Sigmoid colon (tissue), 7 donors: Measurements from ENCODE around the gene ZCCHC17. TPM values are rescaled to one million over a fixed set of nuclear protein-coding genes. Genes with fewer than 3 reads are reported as not detected.

Experiments used
- DNase-seq: peaks from one replicate; pipeline ENCODE4 v3.0.0-alpha.2; 2019
- H3K27ac ChIP-seq, 4 donors: fragments of 200-600 bp; sonication (generic); one replicate each; pipeline ENCODE4 v1.5.1; 2016 to 2019; ENCODE audit warnings: mild to moderate bottlenecking in 1 of 4
- H3K27me3 ChIP-seq, 3 donors: fragments of 200-600 bp; sonication (generic); one replicate each; pipeline ENCODE4 v1.5.1; 2019; ENCODE audit warnings: mild to moderate bottlenecking in 1 of 3
- H3K36me3 ChIP-seq, 4 donors: fragments of 200-600 bp; sonication (generic); one replicate each; pipeline ENCODE4 v1.5.1; 2016 to 2019
- H3K4me1 ChIP-seq, 4 donors: fragments of 200-600 bp; sonication (generic); one replicate each; pipeline ENCODE4 v1.5.1; 2017 to 2019
- H3K4me3 ChIP-seq, 4 donors: fragments of 200-600 bp; sonication (generic); one replicate each; pipeline ENCODE4 v1.5.1; 2017 to 2019; ENCODE audit warnings: mild to moderate bottlenecking in 2 of 4, moderate library complexity in 1 of 4
- H3K9me3 ChIP-seq, 4 donors: fragments of 200-600 bp in 3 of 4; sonication (generic) in 3 of 4; one replicate each; pipeline versions ENCODE4 v1.5.1 to v1.6.1; 2013 to 2019
- EP300 ChIP-seq, 4 donors: sonication (generic); formaldehyde crosslinking; IDR thresholded peaks; one replicate each; pipeline ENCODE4 v1.6.1; 2017; ENCODE audit warnings: antibody characterized with exemption in 4 of 4
- POLR2A ChIP-seq, 2 donors: fragments of 450-650 bp; IDR thresholded peaks; one replicate each; pipeline ENCODE4 v1.6.1; 2016; ENCODE audit warnings: antibody characterized with exemption in 2 of 2, mild to moderate bottlenecking in 2 of 2, moderate library complexity in 2 of 2
- POLR2AphosphoS5 ChIP-seq, 4 donors: sonication (generic); formaldehyde crosslinking; IDR thresholded peaks; one replicate each; pipeline ENCODE4 v1.6.1; 2017; ENCODE audit warnings: antibody characterized with exemption in 4 of 4
- WGBS, 2 donors: extraction: QIAGEN DNeasy Blood & Tissue Kit; methylation state at CpG; one replicate each; pipeline ENCODE4 v1.1.7; 2013; 5-methylcytosine and 5-hydroxymethylcytosine counted together
- intact Hi-C: fragments of 100-400 bp; cut with DNase I; formaldehyde crosslinking; loops from one replicate; pipeline ENCODE4 v1.15.1; 2023
- polyA plus RNA-seq, 3 donors: library from polyadenylated mRNA; stranded (reverse); fragments of 200-250 nt; gene quantifications; one replicate each; pipeline ENCODE4 v1.2.3, GENCODE V29; 2013
- total RNA-seq, 4 donors: library from RNA; depleted of rRNA; stranded (reverse); fragments of >200 nt; gene quantifications; one replicate each; pipeline ENCODE4 v1.1.0, GENCODE V29; 2016
- TF ChIP-seq, protein P1 (sequence below), 4 experiments: fragments of 450-650 bp in 3 of 4; fragments of 200-600 bp in 1 of 4; IDR thresholded peaks; one replicate each; pipeline ENCODE4 v1.5.1; 2016 to 2019; ENCODE audit warnings: antibody characterized with exemption in 4 of 4, mild to moderate bottlenecking in 3 of 4, moderate library complexity in 2 of 4
- donor health status: healthy with polysubstance abuse.
- donor health status: Bipolar disorder and iron deficiency.
- donor health status: healthy.

Gene ZCCHC17
- total and polyA plus RNA-seq, 7 donors = 23.3 to 35.4 (median 29.9) TPM

DNA sequence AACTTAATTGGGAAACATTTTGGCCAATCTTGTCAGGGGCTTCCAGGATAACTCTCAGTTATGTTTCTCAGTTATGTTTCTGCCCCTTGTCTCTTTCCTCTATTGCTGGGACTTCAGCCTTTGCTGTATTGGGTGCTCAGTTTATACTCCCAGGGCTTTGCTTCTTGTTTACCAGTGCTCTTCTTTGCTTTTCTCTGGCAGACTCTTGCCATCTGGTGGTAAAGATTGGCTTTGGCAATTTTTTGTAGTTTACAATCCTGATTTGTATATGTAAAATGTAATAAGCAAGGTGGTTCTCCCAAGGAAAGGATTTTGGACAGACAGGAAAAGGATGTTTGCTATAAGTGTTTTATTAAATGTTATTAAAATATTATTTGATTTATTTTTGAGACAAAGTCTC is 38.2 kb downstream of the ZCCHC17 start:
- no peaks in the 10 kb centered on the region for H3K9me3 ChIP-seq
- intact Hi-C loops = no loop called here
- no peak overlapping the region for H3K27ac ChIP-seq
- H3K4me3 ChIP-seq = no peak overlapping the region
- no peaks in the 10 kb centered on the region for H3K27me3 ChIP-seq
- no peaks in the 10 kb centered on the region for H3K4me1 ChIP-seq
- TF ChIP-seq, protein P1, sequence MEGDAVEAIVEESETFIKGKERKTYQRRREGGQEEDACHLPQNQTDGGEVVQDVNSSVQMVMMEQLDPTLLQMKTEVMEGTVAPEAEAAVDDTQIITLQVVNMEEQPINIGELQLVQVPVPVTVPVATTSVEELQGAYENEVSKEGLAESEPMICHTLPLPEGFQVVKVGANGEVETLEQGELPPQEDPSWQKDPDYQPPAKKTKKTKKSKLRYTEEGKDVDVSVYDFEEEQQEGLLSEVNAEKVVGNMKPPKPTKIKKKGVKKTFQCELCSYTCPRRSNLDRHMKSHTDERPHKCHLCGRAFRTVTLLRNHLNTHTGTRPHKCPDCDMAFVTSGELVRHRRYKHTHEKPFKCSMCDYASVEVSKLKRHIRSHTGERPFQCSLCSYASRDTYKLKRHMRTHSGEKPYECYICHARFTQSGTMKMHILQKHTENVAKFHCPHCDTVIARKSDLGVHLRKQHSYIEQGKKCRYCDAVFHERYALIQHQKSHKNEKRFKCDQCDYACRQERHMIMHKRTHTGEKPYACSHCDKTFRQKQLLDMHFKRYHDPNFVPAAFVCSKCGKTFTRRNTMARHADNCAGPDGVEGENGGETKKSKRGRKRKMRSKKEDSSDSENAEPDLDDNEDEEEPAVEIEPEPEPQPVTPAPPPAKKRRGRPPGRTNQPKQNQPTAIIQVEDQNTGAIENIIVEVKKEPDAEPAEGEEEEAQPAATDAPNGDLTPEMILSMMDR (IDR thresholded peaks at IDR 0.05) = peak in 1 of 4 experiments; percentile 24
- TF ChIP-seq EP300 (IDR thresholded peaks at IDR 0.05) = no peak
- peaks cover 0 to 27% (median 0%) of the 10 kb centered on the region in 4 donors for H3K36me3 ChIP-seq
- no peak for DNase-seq

DNA sequence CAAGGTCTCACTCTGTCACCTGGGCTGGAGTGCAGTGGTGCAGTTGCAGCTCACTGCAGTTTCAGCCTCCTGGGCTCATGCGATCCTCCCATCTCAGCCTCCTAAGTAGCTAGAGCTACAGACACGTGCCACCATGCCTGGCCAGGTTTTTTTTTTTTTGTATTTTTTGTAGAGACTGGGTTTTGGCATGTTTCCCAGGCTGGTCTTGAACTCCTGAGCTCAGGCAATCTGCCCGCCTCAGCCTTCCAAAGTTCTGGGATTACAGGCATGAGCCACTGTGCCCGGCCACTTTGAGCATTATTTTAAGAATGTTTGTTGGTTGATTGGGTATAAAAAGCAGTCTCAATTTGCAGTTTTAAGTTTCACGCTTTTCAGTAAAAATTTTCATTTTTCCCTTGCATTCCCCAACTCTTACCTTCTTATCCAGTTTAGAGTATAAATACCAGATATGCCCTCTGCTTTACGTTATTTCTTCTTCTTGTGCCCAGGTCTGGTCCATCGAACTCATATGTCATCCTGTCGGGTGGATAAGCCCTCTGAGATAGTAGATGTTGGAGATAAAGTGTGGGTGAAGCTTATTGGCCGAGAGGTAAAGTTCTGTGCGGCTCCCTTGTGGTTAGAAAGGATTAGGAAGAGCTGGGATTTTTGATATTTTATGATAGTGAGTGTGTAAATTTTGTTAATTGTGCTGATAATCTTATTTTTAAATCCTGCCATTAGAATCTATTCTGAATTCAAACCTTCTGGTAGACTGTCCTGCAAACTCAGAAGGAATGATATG is 40.0 kb downstream of the ZCCHC17 start:
- H3K36me3 ChIP-seq = peaks cover 0 to 19% (median 0%) of the 10 kb centered on the region in 4 donors
- no peak overlapping the region for H3K4me3 ChIP-seq
- no peaks in the 10 kb centered on the region for H3K27me3 ChIP-seq
- no peaks in the 10 kb centered on the region for H3K9me3 ChIP-seq
- no peak for TF ChIP-seq POLR2A (IDR thresholded peaks at IDR 0.05)
- TF ChIP-seq, protein P1 (IDR thresholded peaks at IDR 0.05) = no peak
- no peak for TF ChIP-seq POLR2AphosphoS5 (IDR thresholded peaks at IDR 0.05)
- no peak for TF ChIP-seq EP300 (IDR thresholded peaks at IDR 0.05)
- no peak for DNase-seq
- WGBS, 2 donors = 83 to 86% methylated on average over 10 of the region's 10 CpGs
- H3K4me1 ChIP-seq = no peaks in the 10 kb centered on the region
- intact Hi-C loops = no loop called here
- H3K27ac ChIP-seq = no peak overlapping the region

DNA sequence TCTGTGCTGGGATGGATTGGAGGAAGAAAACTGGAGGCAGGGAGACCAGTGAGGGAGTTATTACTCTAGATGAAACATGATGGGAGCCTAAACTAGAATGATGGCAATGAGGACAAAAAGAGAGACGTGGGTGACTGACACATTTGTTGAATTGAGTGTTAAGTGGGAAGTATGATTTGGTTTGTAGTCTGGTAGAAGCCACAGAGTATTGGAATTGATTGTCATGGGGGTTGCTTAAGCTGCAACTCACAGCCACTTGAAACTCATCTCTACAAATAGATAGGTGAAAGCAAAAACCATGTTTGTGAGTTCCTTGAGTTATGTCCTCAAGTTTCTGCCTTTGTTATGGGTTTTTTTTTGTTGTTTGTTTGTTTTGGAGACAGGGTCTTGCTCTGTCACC is 47.7 kb downstream of the ZCCHC17 start:
- DNase-seq = no peak
- intact Hi-C loops = no loop called here
- no peak for TF ChIP-seq POLR2AphosphoS5 (IDR thresholded peaks at IDR 0.05)
- H3K4me3 ChIP-seq = no peak overlapping the region
- H3K36me3 ChIP-seq = peaks cover 0 to 44% (median 12%) of the 10 kb centered on the region in 4 donors
- H3K27me3 ChIP-seq = no peaks in the 10 kb centered on the region
- no peak overlapping the region for H3K27ac ChIP-seq
- WGBS, 2 donors = 31 to 83% methylated on average over 1 of the region's 1 CpG
- H3K4me1 ChIP-seq = no peaks in the 10 kb centered on the region
- no peaks in the 10 kb centered on the region for H3K9me3 ChIP-seq

DNA sequence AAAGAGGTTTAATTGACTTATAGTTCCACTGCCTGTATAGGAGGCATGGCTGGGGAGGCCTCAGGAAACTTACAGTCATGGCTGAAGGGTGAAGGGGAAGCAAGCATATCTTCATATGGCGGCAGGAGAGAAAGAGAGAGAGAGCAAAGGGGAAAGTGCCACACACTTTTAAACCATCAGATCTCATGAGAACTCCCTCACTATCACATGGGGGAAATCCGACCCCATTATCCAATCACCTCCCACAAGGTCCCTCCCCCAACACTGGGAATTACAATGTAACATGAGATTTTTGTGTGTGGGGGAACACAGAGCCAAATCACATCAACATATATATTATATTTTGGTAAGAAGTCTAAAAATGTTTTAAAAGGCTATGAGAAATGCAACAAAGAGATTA is 48.8 kb downstream of the ZCCHC17 start:
- intact Hi-C loops = no loop called here
- Histone ChIP-seq H3K27me3 (no peaks in the 10 kb centered on the region), H3K4me3 (no peak overlapping the region), H3K27ac (no peak overlapping the region), H3K4me1 (no peaks in the 10 kb centered on the region), H3K9me3 (no peaks in the 10 kb centered on the region), H3K36me3 (peaks cover 0 to 51% (median 16%) of the 10 kb centered on the region in 4 donors)
- DNase-seq = no peak
- 92 to 95% methylated on average over 2 of the region's 2 CpGs for WGBS, 2 donors
- no peak for TF ChIP-seq POLR2A (IDR thresholded peaks at IDR 0.05)
- TF ChIP-seq POLR2AphosphoS5 (IDR thresholded peaks at IDR 0.05) = no peak
- TF ChIP-seq, protein P1 (IDR thresholded peaks at IDR 0.05) = no peak
- no peak for TF ChIP-seq EP300 (IDR thresholded peaks at IDR 0.05)

DNA sequence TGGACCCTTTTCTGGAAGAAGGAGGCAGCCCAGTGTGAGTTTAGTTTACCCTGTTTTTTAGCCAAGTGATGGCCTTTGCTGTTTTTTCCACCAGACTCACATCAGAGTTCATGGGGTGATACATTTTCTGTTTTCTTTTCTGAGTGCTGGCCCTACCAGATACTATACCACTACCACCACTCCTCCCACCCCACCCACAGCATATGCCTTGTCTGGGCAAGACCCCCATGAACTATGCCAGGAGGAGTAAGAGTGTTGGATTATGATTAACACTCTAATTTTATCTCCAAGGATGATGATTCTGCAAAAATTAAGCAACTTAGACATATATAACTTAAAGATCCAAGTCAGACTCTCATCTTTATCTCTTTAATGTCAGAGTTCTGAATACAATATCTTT is 50.0 kb downstream of the ZCCHC17 start:
- Histone ChIP-seq H3K27me3 (no peaks in the 10 kb centered on the region), H3K9me3 (no peaks in the 10 kb centered on the region), H3K27ac (no peak overlapping the region), H3K36me3 (peaks cover 0 to 62% (median 16%) of the 10 kb centered on the region in 4 donors), H3K4me1 (no peaks in the 10 kb centered on the region), H3K4me3 (no peak overlapping the region)
- DNase-seq = no peak
- TF ChIP-seq POLR2AphosphoS5 (IDR thresholded peaks at IDR 0.05) = no peak
- TF ChIP-seq, protein P1 (IDR thresholded peaks at IDR 0.05) = no peak
- no peak for TF ChIP-seq EP300 (IDR thresholded peaks at IDR 0.05)
- no peak for TF ChIP-seq POLR2A (IDR thresholded peaks at IDR 0.05)
- intact Hi-C loops = no loop called here
